Measurements from ENCODE around the gene EPHB4.

- no peak for TF ChIP-seq CTCF (IDR thresholded peaks at IDR 0.05)
- no peak for TF ChIP-seq POLR2A (IDR thresholded peaks at IDR 0.05)
Measured at GRCh38 chr7:100847360-100847759, 20.0 kb upstream of the EPHB4 start.

Measured in ovary (tissue), 3 donors.